Neural cell (in vitro differentiated cells): ENCODE data around the gene ANKRD33B. TPM values are rescaled to one million over a fixed set of nuclear protein-coding genes. Genes with fewer than 3 reads are reported as not detected.

Experiments
- H2AFZ ChIP-seq: fragments of 200-600, 300-800 bp; sonication (generic), shearing (Covaris generic); 2 replicates; pipeline ENCODE4 v1.6.0; 2014; ENCODE audit warnings: low read depth, mild to moderate bottlenecking, antibody characterized with exemption, low read length, moderate library complexity
- H3F3A ChIP-seq: fragments of 200-600 bp; shearing (Covaris generic); 2 replicates; pipeline ENCODE4 v1.6.1; 2016; ENCODE audit warnings: mild to moderate bottlenecking, moderate library complexity, mixed read lengths, antibody characterized with exemption, low read length; ENCODE audit not compliant: insufficient read depth, poor library complexity, severe bottlenecking
- H3K27ac ChIP-seq: fragments of 200-600, 300-800 bp; sonication (generic), shearing (Covaris generic); 2 replicates; pipeline ENCODE4 v1.5.1; 2014; ENCODE audit warnings: mild to moderate bottlenecking, low read length, moderate library complexity
- H3K27me3 ChIP-seq: fragments of 300-800, 200-600 bp; sonication (generic), shearing (Covaris generic); 2 replicates; pipeline ENCODE4 v1.6.0; 2014; ENCODE audit warnings: mild to moderate bottlenecking, low read depth, low read length, moderate library complexity; ENCODE audit not compliant: insufficient read depth
- H3K36me3 ChIP-seq: fragments of 300-800, 200-600 bp; sonication (generic), shearing (Covaris generic); 2 replicates; pipeline ENCODE4 v1.5.1; 2014; ENCODE audit warnings: mild to moderate bottlenecking, antibody characterized with exemption, low read length, moderate library complexity; ENCODE audit not compliant: insufficient read depth
- H3K4me2 ChIP-seq: fragments of 300-800, 200-600 bp; sonication (generic), shearing (Covaris generic); 2 replicates; pipeline ENCODE4 v1.6.0; 2014; ENCODE audit warnings: mild to moderate bottlenecking, low read length
- H3K4me3 ChIP-seq: fragments of 300-800, 200-600 bp; sonication (generic), shearing (Covaris generic); 2 replicates; pipeline ENCODE4 v1.5.1; 2014; ENCODE audit warnings: mild to moderate bottlenecking, low read length, moderate library complexity
- H3K79me2 ChIP-seq: fragments of 200-600 bp; shearing (Covaris generic); replicated peaks from 2 replicates; pipeline ENCODE4 v1.6.0; 2014; ENCODE audit warnings: mild to moderate bottlenecking, low read length, moderate library complexity; ENCODE audit not compliant: insufficient read depth
- H3K9ac ChIP-seq: fragments of 300-800, 200-600 bp; sonication (generic), shearing (Covaris generic); 2 replicates; pipeline ENCODE4 v1.6.1; 2016; ENCODE audit warnings: mild to moderate bottlenecking, low read length, mixed read lengths
- H3K9me2 ChIP-seq: fragments of 200-600 bp; shearing (Covaris generic); 2 replicates; pipeline ENCODE4 v1.6.1; 2016; ENCODE audit warnings: mild to moderate bottlenecking, low read length, mixed read lengths; ENCODE audit not compliant: insufficient read depth
- H3K9me3 ChIP-seq: fragments of 200-600, 300-800 bp; sonication (generic), shearing (Covaris generic); 2 replicates; pipeline ENCODE4 v1.6.1; 2016; ENCODE audit warnings: mild to moderate bottlenecking, mixed run types, low read length, moderate library complexity, mixed read lengths
- H4K20me1 ChIP-seq: fragments of 200-600 bp; shearing (Covaris generic); 2 replicates; pipeline ENCODE4 v1.6.1; 2016; ENCODE audit warnings: mild to moderate bottlenecking, mixed run types; ENCODE audit not compliant: insufficient read depth
- EP300 ChIP-seq: fragments of 450-650 bp; conservative IDR thresholded peaks from 2 replicates; pipeline ENCODE4 v1.6.1; 2014; ENCODE audit warnings: antibody characterized with exemption, mild to moderate bottlenecking, moderate library complexity; ENCODE audit not compliant: poor library complexity, severe bottlenecking
- EZH2 ChIP-seq: fragments of 200-600, 300-800 bp; shearing (Covaris generic), sonication (generic); IDR thresholded peaks from 2 replicates; pipeline ENCODE4 v1.6.1; 2014; ENCODE audit warnings: antibody characterized with exemption, low read length, borderline replicate concordance, mild to moderate bottlenecking; ENCODE audit not compliant: insufficient read depth, poor library complexity, severe bottlenecking
- MXI1 ChIP-seq: fragments of 450-650 bp; conservative IDR thresholded peaks from 2 replicates; pipeline ENCODE4 v1.6.1; 2014; ENCODE audit warnings: antibody characterized with exemption, mild to moderate bottlenecking; ENCODE audit not compliant: poor library complexity, severe bottlenecking
- POLR2AphosphoS5 ChIP-seq: IDR thresholded peaks from 2 replicates; pipeline ENCODE4 v1.6.1; 2012
- RAD21 ChIP-seq: fragments of 450-650 bp; conservative IDR thresholded peaks from 2 replicates; pipeline ENCODE4 v1.6.1; 2014; ENCODE audit warnings: antibody characterized with exemption, mild to moderate bottlenecking, moderate library complexity
- SMC3 ChIP-seq: fragments of 450-650 bp; conservative IDR thresholded peaks from 2 replicates; pipeline ENCODE4 v1.6.1; 2014; ENCODE audit warnings: antibody characterized with exemption, mild to moderate bottlenecking, moderate library complexity; ENCODE audit not compliant: poor library complexity
- TAF1 ChIP-seq: IDR thresholded peaks from 2 replicates; pipeline ENCODE4 v1.6.1; 2012; ENCODE audit warnings: low read depth
- polyA plus RNA-seq: library from polyadenylated mRNA; depleted of rRNA; stranded (reverse); fragments of >200 nt; gene quantifications from 2 replicates; pipeline ENCODE4 v1.2.3, GENCODE V29; 2014
- TF ChIP-seq, protein P1 (sequence below): IDR thresholded peaks from 2 replicates; pipeline ENCODE4 v1.6.1; 2012; ENCODE audit warnings: borderline replicate concordance
- TF ChIP-seq, protein P2 (sequence below): fragments of 450-650 bp; IDR thresholded peaks from 2 replicates; pipeline ENCODE4 v1.5.1; 2014; ENCODE audit warnings: antibody characterized with exemption, mild to moderate bottlenecking, moderate library complexity; ENCODE audit not compliant: poor library complexity, severe bottlenecking

ANKRD33B gene
- polyA plus RNA-seq, 1 donor from 2014 or later: not detected

DNA sequence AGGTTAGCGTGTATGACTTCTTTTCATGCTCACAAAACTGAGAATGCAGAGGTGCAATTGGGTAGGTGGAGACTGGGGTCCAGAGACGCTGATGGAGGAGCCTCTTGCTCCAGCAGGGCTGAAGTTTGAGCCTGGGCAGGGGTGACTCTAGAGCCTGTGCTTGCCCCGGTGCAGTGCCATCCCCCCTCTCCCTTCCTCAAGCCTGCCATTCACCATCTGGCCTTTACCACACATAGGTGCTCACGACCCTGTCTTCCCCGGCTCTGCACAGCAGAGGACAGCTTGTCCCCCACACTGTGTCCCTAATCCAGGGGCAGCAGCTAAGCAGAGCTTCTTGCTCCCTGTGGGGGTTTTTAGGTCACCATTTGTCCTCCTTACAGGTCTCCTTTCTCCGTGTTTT, 110.7 kb downstream of the ANKRD33B start:
- TF ChIP-seq, protein P1, sequence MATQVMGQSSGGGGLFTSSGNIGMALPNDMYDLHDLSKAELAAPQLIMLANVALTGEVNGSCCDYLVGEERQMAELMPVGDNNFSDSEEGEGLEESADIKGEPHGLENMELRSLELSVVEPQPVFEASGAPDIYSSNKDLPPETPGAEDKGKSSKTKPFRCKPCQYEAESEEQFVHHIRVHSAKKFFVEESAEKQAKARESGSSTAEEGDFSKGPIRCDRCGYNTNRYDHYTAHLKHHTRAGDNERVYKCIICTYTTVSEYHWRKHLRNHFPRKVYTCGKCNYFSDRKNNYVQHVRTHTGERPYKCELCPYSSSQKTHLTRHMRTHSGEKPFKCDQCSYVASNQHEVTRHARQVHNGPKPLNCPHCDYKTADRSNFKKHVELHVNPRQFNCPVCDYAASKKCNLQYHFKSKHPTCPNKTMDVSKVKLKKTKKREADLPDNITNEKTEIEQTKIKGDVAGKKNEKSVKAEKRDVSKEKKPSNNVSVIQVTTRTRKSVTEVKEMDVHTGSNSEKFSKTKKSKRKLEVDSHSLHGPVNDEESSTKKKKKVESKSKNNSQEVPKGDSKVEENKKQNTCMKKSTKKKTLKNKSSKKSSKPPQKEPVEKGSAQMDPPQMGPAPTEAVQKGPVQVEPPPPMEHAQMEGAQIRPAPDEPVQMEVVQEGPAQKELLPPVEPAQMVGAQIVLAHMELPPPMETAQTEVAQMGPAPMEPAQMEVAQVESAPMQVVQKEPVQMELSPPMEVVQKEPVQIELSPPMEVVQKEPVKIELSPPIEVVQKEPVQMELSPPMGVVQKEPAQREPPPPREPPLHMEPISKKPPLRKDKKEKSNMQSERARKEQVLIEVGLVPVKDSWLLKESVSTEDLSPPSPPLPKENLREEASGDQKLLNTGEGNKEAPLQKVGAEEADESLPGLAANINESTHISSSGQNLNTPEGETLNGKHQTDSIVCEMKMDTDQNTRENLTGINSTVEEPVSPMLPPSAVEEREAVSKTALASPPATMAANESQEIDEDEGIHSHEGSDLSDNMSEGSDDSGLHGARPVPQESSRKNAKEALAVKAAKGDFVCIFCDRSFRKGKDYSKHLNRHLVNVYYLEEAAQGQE: no peak
- no peak for TF ChIP-seq EP300
- no peak for TF ChIP-seq MXI1
- no peak for TF ChIP-seq EZH2
- no peak for TF ChIP-seq POLR2AphosphoS5
- no peak for TF ChIP-seq SMC3
- TF ChIP-seq, protein P2, sequence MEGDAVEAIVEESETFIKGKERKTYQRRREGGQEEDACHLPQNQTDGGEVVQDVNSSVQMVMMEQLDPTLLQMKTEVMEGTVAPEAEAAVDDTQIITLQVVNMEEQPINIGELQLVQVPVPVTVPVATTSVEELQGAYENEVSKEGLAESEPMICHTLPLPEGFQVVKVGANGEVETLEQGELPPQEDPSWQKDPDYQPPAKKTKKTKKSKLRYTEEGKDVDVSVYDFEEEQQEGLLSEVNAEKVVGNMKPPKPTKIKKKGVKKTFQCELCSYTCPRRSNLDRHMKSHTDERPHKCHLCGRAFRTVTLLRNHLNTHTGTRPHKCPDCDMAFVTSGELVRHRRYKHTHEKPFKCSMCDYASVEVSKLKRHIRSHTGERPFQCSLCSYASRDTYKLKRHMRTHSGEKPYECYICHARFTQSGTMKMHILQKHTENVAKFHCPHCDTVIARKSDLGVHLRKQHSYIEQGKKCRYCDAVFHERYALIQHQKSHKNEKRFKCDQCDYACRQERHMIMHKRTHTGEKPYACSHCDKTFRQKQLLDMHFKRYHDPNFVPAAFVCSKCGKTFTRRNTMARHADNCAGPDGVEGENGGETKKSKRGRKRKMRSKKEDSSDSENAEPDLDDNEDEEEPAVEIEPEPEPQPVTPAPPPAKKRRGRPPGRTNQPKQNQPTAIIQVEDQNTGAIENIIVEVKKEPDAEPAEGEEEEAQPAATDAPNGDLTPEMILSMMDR: no peak
- TF ChIP-seq TAF1: no peak
- TF ChIP-seq RAD21: no peak
- Histone ChIP-seq H3K4me2 (no peak overlapping the region), H3F3A (no peaks in the 10 kb centered on the region), H2AFZ (no peak overlapping the region), H3K4me3 (no peak overlapping the region), H3K27me3 (no peaks in the 10 kb centered on the region), H3K27ac (no peak overlapping the region), H3K79me2 (no peaks in the 10 kb centered on the region), H4K20me1 (no peaks in the 10 kb centered on the region), H3K9ac (no peak overlapping the region), H3K36me3 (no peaks in the 10 kb centered on the region), H3K9me3 (no peaks in the 10 kb centered on the region), H3K9me2 (no peaks in the 10 kb centered on the region)

DNA sequence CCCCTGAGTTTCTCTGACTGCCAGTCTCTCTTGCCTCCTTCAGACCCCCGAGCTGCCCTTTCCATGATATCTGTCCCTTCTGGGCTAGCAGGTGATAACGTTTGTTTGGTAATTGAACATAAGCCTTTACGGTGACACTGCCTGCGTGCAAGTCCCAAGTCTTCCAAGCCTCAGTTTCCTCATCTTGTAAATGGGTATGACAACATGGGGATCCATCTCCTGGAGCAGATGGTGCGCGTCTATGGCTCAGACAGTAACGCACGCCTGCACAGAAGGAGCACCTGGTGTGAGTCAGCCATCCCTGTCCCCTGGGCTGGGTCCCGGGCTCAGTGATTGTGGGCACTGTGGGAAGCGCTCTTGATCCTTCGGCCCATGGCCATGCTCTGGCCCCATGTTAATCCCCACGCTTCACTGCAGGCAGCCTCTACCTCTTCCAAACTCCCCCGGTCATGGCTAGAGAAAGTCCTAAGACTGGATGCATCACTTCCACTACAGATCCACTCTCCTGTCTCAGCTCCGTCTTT, 111.4 kb downstream of the ANKRD33B start:
- Histone ChIP-seq H3F3A (no peaks in the 10 kb centered on the region), H3K79me2 (no peaks in the 10 kb centered on the region), H3K9me2 (no peaks in the 10 kb centered on the region), H3K4me3 (no peak overlapping the region), H3K27me3 (no peaks in the 10 kb centered on the region), H3K9ac (no peak overlapping the region), H2AFZ (no peak overlapping the region), H3K4me2 (no peak overlapping the region), H3K27ac (no peak overlapping the region), H3K9me3 (no peaks in the 10 kb centered on the region), H4K20me1 (no peaks in the 10 kb centered on the region), H3K36me3 (no peaks in the 10 kb centered on the region)
- TF ChIP-seq, protein P2: no peak
